Naive B cell (primary cell): ENCODE measurements around the gene TIGD7. TPM values are rescaled to one million over a fixed set of nuclear protein-coding genes. Genes with fewer than 3 reads are reported as not detected.

ENCODE experiments used
- ATAC-seq, 2 donors: fragments of 150-1000 bp; cut with Tn5 transposase; 2 replicates each; pipeline ENCODE4 v1.10.0; 2021; ENCODE audit warnings: low read depth in 2 of 2, mild to moderate bottlenecking in 2 of 2, moderate library complexity in 2 of 2
- DNase-seq: peaks from one replicate; pipeline ENCODE4 v3.0.0; 2022
- H3K27ac Mint-ChIP-seq, 6 donors: one replicate each; pipeline ENCODE4 v1.8.0; 2020 to 2022; ENCODE audit warnings: mild to moderate bottlenecking in 6 of 6, mixed read lengths in 6 of 6, moderate library complexity in 5 of 6, inconsistent platforms in 2 of 6
- H3K27me3 Mint-ChIP-seq, 3 donors: one replicate each; pipeline ENCODE4 v1.8.0; 2021 to 2022; ENCODE audit warnings: mixed read lengths in 3 of 3, mild to moderate bottlenecking in 1 of 3
- H3K36me3 Mint-ChIP-seq, 2 donors: one replicate each; pipeline ENCODE4 v1.8.0; 2020 to 2022; ENCODE audit warnings: mixed read lengths in 2 of 2, inconsistent platforms in 1 of 2, mild to moderate bottlenecking in 1 of 2
- H3K4me1 Mint-ChIP-seq, 3 donors: one replicate each; pipeline ENCODE4 v1.8.0; 2020 to 2022; ENCODE audit warnings: mixed read lengths in 3 of 3, inconsistent platforms in 1 of 3, mild to moderate bottlenecking in 1 of 3, moderate library complexity in 1 of 3
- H3K4me3 Mint-ChIP-seq, 8 donors: one replicate each; pipeline ENCODE4 v1.8.0; 2020 to 2022; ENCODE audit warnings: mild to moderate bottlenecking in 8 of 8, mixed read lengths in 8 of 8, moderate library complexity in 8 of 8, inconsistent platforms in 2 of 8
- H3K9me3 Mint-ChIP-seq, 7 donors: one replicate each; pipeline ENCODE4 v1.8.0; 2020 to 2022; ENCODE audit warnings: mixed read lengths in 7 of 7, mild to moderate bottlenecking in 5 of 7, inconsistent platforms in 2 of 7, moderate library complexity in 1 of 7
- polyA plus RNA-seq, 6 donors: library from polyadenylated mRNA; unstranded; fragments of 300-500 nt; fragmentation: Illumina TruSeq; gene quantifications; one replicate each; pipeline ENCODE4 v1.2.3, GENCODE V29; 2021; ENCODE audit warnings: low read depth in 6 of 6

The TIGD7 gene
- polyA plus RNA-seq = 1 to 10 TPM in 5 of 6 donors, under 1 TPM in 1; 0.52 to 9.7 (median 6.0) TPM

- peak; percentile 85 for DNase-seq
- Mint-ChIP-seq H3K4me3 (peak within 1 kb of the TSS; percentile 78 to 93 (median 88)), H3K9me3 (peaks cover 0 to 19% (median 10%) of the 10 kb centered on the region in 7 donors)
Measured at GRCh38 chr16:3305109-3306068, at the start of gene TIGD7, which contains the start of gene ZNF75A. TIGD7 (minus strand) TSS chr16:3305430; CDS start chr16:3300614, 4,816 bp downstream. ZNF75A (plus strand) TSS chr16:3305497; CDS start chr16:3308429, 2,932 bp downstream.

GRCh38 chr16:3349175-3349574, 43.9 kb upstream of the TIGD7 start:
- H3K27ac Mint-ChIP-seq = no peak overlapping the region
- ATAC-seq (no peak), DNase-seq (no peak)
- H3K4me1 Mint-ChIP-seq = peaks cover 0 to 5% (median 0%) of the 10 kb centered on the region in 3 donors
- H3K9me3 Mint-ChIP-seq = peaks cover 0 to 13% (median 2%) of the 10 kb centered on the region in 7 donors
- H3K36me3 Mint-ChIP-seq = peaks cover 5 to 17% of the 10 kb centered on the region in 2 donors
- H3K4me3 Mint-ChIP-seq = no peak overlapping the region
- no peaks in the 10 kb centered on the region for H3K27me3 Mint-ChIP-seq

More at GRCh38 chr16:3305109-3306068, at the start of gene TIGD7, which contains the start of gene ZNF75A:
- peak; percentile 88 to 91 for ATAC-seq
- Mint-ChIP-seq H3K27me3 (no peaks in the 10 kb centered on the region), H3K4me1 (peaks cover 7 to 34% (median 17%) of the 10 kb centered on the region in 3 donors), H3K27ac (peak within 1 kb of the TSS; percentile 74 to 94 (median 89)), H3K36me3 (peaks cover 15 to 19% of the 10 kb centered on the region in 2 donors)

- H3K9me3 Mint-ChIP-seq = peaks cover 0 to 12% (median 0%) of the 10 kb centered on the region in 7 donors
- H3K4me3 Mint-ChIP-seq = no peak overlapping the region
- H3K27ac Mint-ChIP-seq = peak overlapping the region in 1 of 6 donors; percentile 66
- DNase-seq = no peak
- no peaks in the 10 kb centered on the region for H3K27me3 Mint-ChIP-seq
- H3K36me3 Mint-ChIP-seq = peaks cover 5 to 12% of the 10 kb centered on the region in 2 donors
- peaks cover 0 to 4% (median 0%) of the 10 kb centered on the region in 3 donors for H3K4me1 Mint-ChIP-seq
- no peak for ATAC-seq
Measured at GRCh38 chr16:3348547-3349167, 43.4 kb upstream of the TIGD7 start.

GRCh38 chr16:3347586-3347985, 42.4 kb upstream of the TIGD7 start:
- H3K4me3 Mint-ChIP-seq = no peak overlapping the region
- H3K4me1 Mint-ChIP-seq = peaks cover 0 to 4% (median 0%) of the 10 kb centered on the region in 3 donors
- peaks cover 0 to 10% (median 0%) of the 10 kb centered on the region in 7 donors for H3K9me3 Mint-ChIP-seq
- H3K27ac Mint-ChIP-seq = no peak overlapping the region
- no peaks in the 10 kb centered on the region for H3K27me3 Mint-ChIP-seq
- ATAC-seq (no peak), DNase-seq (no peak)
- H3K36me3 Mint-ChIP-seq = peaks cover 5 to 8% of the 10 kb centered on the region in 2 donors

GRCh38 chr16:3346041-3346440, 40.8 kb upstream of the TIGD7 start:
- Mint-ChIP-seq H3K4me1 (peaks cover 0 to 4% (median 0%) of the 10 kb centered on the region in 3 donors), H3K4me3 (peak overlapping the region in 1 of 8 donors; percentile 41), H3K27ac (no peak overlapping the region), H3K27me3 (no peaks in the 10 kb centered on the region), H3K9me3 (peaks cover 0 to 3% (median 0%) of the 10 kb centered on the region in 7 donors), H3K36me3 (peaks cover 5 to 8% of the 10 kb centered on the region in 2 donors)
- ATAC-seq (no peak), DNase-seq (no peak)

- H3K4me1 Mint-ChIP-seq = no peaks in the 10 kb centered on the region
- DNase-seq = no peak
- peaks cover 5 to 39% (median 26%) of the 10 kb centered on the region in 7 donors for H3K9me3 Mint-ChIP-seq
- ATAC-seq = no peak
- no peak overlapping the region for H3K4me3 Mint-ChIP-seq
- no peak overlapping the region for H3K27ac Mint-ChIP-seq
- H3K27me3 Mint-ChIP-seq = no peaks in the 10 kb centered on the region
- peaks cover 18 to 20% of the 10 kb centered on the region in 2 donors for H3K36me3 Mint-ChIP-seq
Measured at GRCh38 chr16:3328643-3329042, 23.4 kb upstream of the TIGD7 start.

GRCh38 chr16:3328104-3328503, 22.9 kb upstream of the TIGD7 start:
- Mint-ChIP-seq H3K4me1 (no peaks in the 10 kb centered on the region), H3K36me3 (peaks cover 17 to 20% of the 10 kb centered on the region in 2 donors), H3K27ac (no peak overlapping the region), H3K4me3 (no peak overlapping the region), H3K27me3 (no peaks in the 10 kb centered on the region), H3K9me3 (peaks cover 5 to 40% (median 29%) of the 10 kb centered on the region in 7 donors)
- DNase-seq (no peak), ATAC-seq (no peak)

GRCh38 chr16:3327514-3327913, 22.3 kb upstream of the TIGD7 start:
- no peak overlapping the region for H3K27ac Mint-ChIP-seq
- no peaks in the 10 kb centered on the region for H3K27me3 Mint-ChIP-seq
- H3K4me3 Mint-ChIP-seq = no peak overlapping the region
- no peaks in the 10 kb centered on the region for H3K4me1 Mint-ChIP-seq
- DNase-seq = no peak
- H3K9me3 Mint-ChIP-seq = peaks cover 5 to 43% (median 31%) of the 10 kb centered on the region in 7 donors
- ATAC-seq = no peak
- H3K36me3 Mint-ChIP-seq = peaks cover 14 to 20% of the 10 kb centered on the region in 2 donors

GRCh38 chr16:3321816-3322215, 16.6 kb upstream of the TIGD7 start:
- DNase-seq (no peak), ATAC-seq (no peak)
- Mint-ChIP-seq H3K36me3 (peaks cover 31 to 32% of the 10 kb centered on the region in 2 donors), H3K4me1 (no peaks in the 10 kb centered on the region), H3K9me3 (peaks cover 7 to 79% (median 62%) of the 10 kb centered on the region in 7 donors), H3K27me3 (no peaks in the 10 kb centered on the region), H3K4me3 (no peak overlapping the region), H3K27ac (no peak overlapping the region)

- Mint-ChIP-seq H3K9me3 (peaks cover 31 to 93% (median 82%) of the 10 kb centered on the region in 7 donors), H3K4me1 (peaks cover 0 to 9% (median 0%) of the 10 kb centered on the region in 3 donors), H3K27ac (no peak overlapping the region), H3K27me3 (no peaks in the 10 kb centered on the region), H3K36me3 (peaks cover 67 to 73% of the 10 kb centered on the region in 2 donors), H3K4me3 (peak overlapping the region in 1 of 8 donors; percentile 72)
- no peak for DNase-seq
- ATAC-seq = no peak
Measured at GRCh38 chr16:3317315-3317999, 12.2 kb upstream of the TIGD7 start.

- H3K4me1 Mint-ChIP-seq = peaks cover 0 to 26% (median 21%) of the 10 kb centered on the region in 3 donors
- H3K27ac Mint-ChIP-seq = no peak overlapping the region
- H3K36me3 Mint-ChIP-seq = peaks cover 55 to 67% of the 10 kb centered on the region in 2 donors
- peaks cover 25 to 70% (median 54%) of the 10 kb centered on the region in 7 donors for H3K9me3 Mint-ChIP-seq
- no peak overlapping the region for H3K4me3 Mint-ChIP-seq
- H3K27me3 Mint-ChIP-seq = no peaks in the 10 kb centered on the region
- ATAC-seq (no peak), DNase-seq (no peak)
Measured at GRCh38 chr16:3311496-3311895, 6.3 kb upstream of the TIGD7 start.

- Mint-ChIP-seq H3K27ac (peak overlapping the region in 4 of 6 donors; percentile 79 to 94 (median 88)), H3K4me1 (peaks cover 7 to 39% (median 17%) of the 10 kb centered on the region in 3 donors), H3K36me3 (peaks cover 12 to 15% of the 10 kb centered on the region in 2 donors), H3K27me3 (no peaks in the 10 kb centered on the region), H3K9me3 (peaks cover 1 to 26% (median 10%) of the 10 kb centered on the region in 7 donors), H3K4me3 (peak overlapping the region; percentile 78 to 93 (median 88))
- DNase-seq = no peak
- ATAC-seq = no peak
Measured at GRCh38 chr16:3306078-3306477, 848 bp upstream of the TIGD7 start.
